GM12864 (cell line): ENCODE results near the gene SPEN.
A peak's percentile ranks its signal among the peaks of the same experiment; 100 is the strongest.

ENCODE experiments used
- DNase-seq: peaks from one replicate; pipeline ENCODE4 v3.0.0-alpha.2; 2011; ENCODE audit warnings: low read depth
- H3K4me3 ChIP-seq: 2 replicates; pipeline ENCODE4 v1.5.1; 2011; ENCODE audit warnings: mild to moderate bottlenecking, low read depth, low read length, control low read depth
- CTCF ChIP-seq: IDR thresholded peaks from 2 replicates; pipeline ENCODE4 v1.5.1; 2011; ENCODE audit warnings: low read depth, mild to moderate bottlenecking, moderate library complexity, low read length, control low read depth, inconsistent platforms; ENCODE audit errors: missing control alignments

Gene SPEN

GRCh38 chr1:15968172-15968571, 120.7 kb downstream of the SPEN start:
- H3K4me3 ChIP-seq: no peak overlapping the region
- no peak for TF ChIP-seq CTCF
- DNase-seq: no peak

- no peak for DNase-seq
- H3K4me3 ChIP-seq: no peak overlapping the region
- no peak for TF ChIP-seq CTCF
Observed at GRCh38 chr1:15969321-15969880, 121.9 kb downstream of the SPEN start.

GRCh38 chr1:15970911-15971310, 123.4 kb downstream of the SPEN start:
- no peak for DNase-seq
- H3K4me3 ChIP-seq: no peak overlapping the region
- no peak for TF ChIP-seq CTCF

DNA sequence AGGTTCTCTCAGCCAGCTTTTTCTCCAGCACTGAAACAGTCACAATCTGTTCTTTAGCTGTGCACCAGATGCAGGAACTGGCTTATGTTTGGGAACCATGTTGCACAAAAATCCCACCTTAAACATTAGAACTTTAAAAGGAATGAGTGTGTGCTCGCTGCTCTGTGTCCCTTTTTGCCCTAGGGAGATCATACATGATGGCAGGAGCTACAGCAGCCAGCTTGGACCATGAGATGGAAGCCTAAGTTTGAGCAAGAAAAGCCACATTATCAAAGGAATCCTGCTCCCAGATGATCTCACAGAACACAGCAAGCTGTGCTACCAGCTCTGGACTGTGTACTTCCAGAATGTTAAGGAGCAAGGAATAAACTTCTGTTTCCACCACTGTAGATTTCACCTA, 124.9 kb downstream of the SPEN start:
- no peak for TF ChIP-seq CTCF
- H3K4me3 ChIP-seq: no peak overlapping the region
- no peak for DNase-seq

DNA sequence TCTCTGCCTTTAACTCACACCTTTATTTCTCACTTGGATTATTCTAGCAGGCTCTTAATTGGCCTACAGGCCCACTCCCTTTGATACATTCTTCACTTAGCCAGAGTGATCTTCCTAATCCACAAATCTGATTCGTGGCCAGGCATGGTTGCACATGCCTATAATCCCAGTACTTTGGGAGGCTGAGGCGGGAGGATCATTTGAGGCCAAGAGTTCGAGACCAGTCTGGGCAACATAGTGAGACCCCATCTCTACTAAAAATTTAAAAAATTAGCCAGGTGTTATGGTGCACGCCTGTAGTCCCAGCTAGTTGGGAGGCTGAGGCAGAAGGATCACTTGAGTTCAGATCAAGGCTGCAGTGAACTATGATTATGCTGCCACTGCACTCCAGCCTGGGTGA, 126.3 kb downstream of the SPEN start:
- no peak for TF ChIP-seq CTCF
- no peak overlapping the region for H3K4me3 ChIP-seq
- DNase-seq: no peak

DNA sequence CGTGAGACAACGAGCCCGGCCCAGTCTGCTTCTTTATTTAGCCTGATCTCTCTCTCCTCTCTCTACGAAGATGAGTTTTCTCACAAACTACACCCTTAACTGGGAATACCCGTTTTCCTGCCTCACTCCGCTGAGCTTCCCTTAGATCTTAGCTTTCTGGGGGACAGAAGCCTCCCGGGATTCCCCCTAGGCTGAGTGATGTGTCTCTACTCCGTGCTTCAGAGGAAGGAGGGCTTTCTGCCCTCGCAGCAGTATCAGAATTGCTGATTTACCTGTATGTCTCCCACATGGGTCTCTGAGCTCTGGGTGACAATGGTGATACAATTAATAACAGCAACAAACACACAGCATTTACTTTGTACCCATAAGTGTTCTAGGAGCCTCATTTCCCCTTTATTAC, 127.3 kb downstream of the SPEN start:
- H3K4me3 ChIP-seq: peak overlapping the region; percentile 78
- peak; percentile 60 for DNase-seq
- no peak for TF ChIP-seq CTCF

DNA sequence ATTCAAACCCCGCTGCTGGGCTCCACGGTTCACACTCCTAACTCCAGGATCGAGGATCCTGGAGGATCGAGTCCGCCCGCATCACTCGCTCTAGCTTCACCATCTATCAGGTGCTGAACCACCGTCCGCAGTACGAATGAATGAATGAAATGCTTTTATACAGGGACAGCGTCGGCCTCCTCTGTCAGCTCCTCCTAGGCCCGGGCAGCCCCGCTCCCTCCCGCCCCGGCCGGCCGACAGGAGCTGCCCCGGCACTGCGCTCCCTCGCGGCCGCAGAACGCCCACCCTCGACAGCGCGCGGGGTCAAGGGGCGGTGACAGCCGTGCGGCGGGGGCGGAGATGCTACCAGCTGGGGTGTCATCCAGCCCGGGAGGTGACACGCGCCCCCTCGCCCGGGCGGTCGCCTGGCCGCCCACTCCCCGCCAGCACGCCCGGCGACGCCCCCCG, 127.9 kb downstream of the SPEN start:
- TF ChIP-seq CTCF: no peak
- no peak for DNase-seq
- peak overlapping the region; percentile 78 for H3K4me3 ChIP-seq
